ENCODE results near the gene GATAD2A. TPM values are rescaled to one million over a fixed set of nuclear protein-coding genes. Genes with fewer than 3 reads are reported as not detected.

GATAD2A gene
- polyA plus RNA-seq, 4 donors, result 25.9 to 49.1 (median 33.0) TPM

GRCh38 chr19:19515642-19516519 lies 110.4 kb downstream of the GATAD2A start, which contains the start of gene NDUFA13:
Gene NDUFA13 (plus strand): TSS chr19:19516225. CDS start chr19:19516239, 14 bp downstream.
- peaks cover 0 to 10% (median 0%) of the 10 kb centered on the region in 3 donors for H3K27me3 ChIP-seq (ENCODE audit: control insufficient read depth in 3 of 3, insufficient read depth in 3 of 3, low read length in 3 of 3)
- WGBS, 3 donors, result 2 to 6% (median 4%) methylated on average over 61 of the region's 61 CpGs
- H3K9me3 ChIP-seq (ENCODE audit: control insufficient read depth in 2 of 2, insufficient read depth in 1 of 2, low read depth in 1 of 2, low read length in 1 of 2), result peaks cover 0 to 20% of the 10 kb centered on the region in 2 donors
- FAIRE-seq, result no peak
- peak; percentile 92 to 98 for DNase-seq
- peak within 1 kb of the TSS; percentile 24 to 92 (median 60) for H3K27ac ChIP-seq (ENCODE audit: low read depth in 1 of 3, low read length in 2 of 3)
- H3K4me3 ChIP-seq (ENCODE audit: low read depth in 1 of 3, low read length in 3 of 3), result peak within 1 kb of the TSS; percentile 80 to 100 (median 81)
- H3K36me3 ChIP-seq (ENCODE audit: control insufficient read depth in 3 of 3, insufficient read depth in 2 of 3, low read depth in 1 of 3, low read length in 3 of 3), result peaks cover 0 to 15% (median 4%) of the 10 kb centered on the region in 3 donors
- H3K4me1 ChIP-seq (ENCODE audit: control insufficient read depth in 3 of 3, insufficient read depth in 2 of 3, low read depth in 1 of 3, low read length in 2 of 3), result peaks cover 0 to 13% (median 9%) of the 10 kb centered on the region in 3 donors

- Histone ChIP-seq H3K4me3 (ENCODE audit: low read depth in 1 of 3, low read length in 3 of 3) (peak overlapping the region in 2 of 3 donors; percentile 80 to 100), H3K9me3 (ENCODE audit: control insufficient read depth in 2 of 2, insufficient read depth in 1 of 2, low read depth in 1 of 2, low read length in 1 of 2) (peaks cover 0 to 20% of the 10 kb centered on the region in 2 donors), H3K27me3 (ENCODE audit: control insufficient read depth in 3 of 3, insufficient read depth in 3 of 3, low read length in 3 of 3) (peaks cover 0 to 10% (median 0%) of the 10 kb centered on the region in 3 donors), H3K27ac (ENCODE audit: low read depth in 1 of 3, low read length in 2 of 3) (no peak overlapping the region), H3K4me1 (ENCODE audit: control insufficient read depth in 3 of 3, insufficient read depth in 2 of 3, low read depth in 1 of 3, low read length in 2 of 3) (peaks cover 0 to 13% (median 9%) of the 10 kb centered on the region in 3 donors), H3K36me3 (ENCODE audit: control insufficient read depth in 3 of 3, insufficient read depth in 2 of 3, low read depth in 1 of 3, low read length in 3 of 3) (peaks cover 0 to 20% (median 6%) of the 10 kb centered on the region in 3 donors)
- WGBS, 3 donors, result 81 to 87% (median 85%) methylated on average over 10 of the region's 10 CpGs
- no peak for FAIRE-seq
- DNase-seq, result no peak
Measured at GRCh38 chr19:19517235-19517619, 111.8 kb downstream of the GATAD2A start.

- Histone ChIP-seq H3K4me1 (ENCODE audit: control insufficient read depth in 3 of 3, insufficient read depth in 2 of 3, low read depth in 1 of 3, low read length in 2 of 3) (peaks cover 0 to 6% (median 0%) of the 10 kb centered on the region in 3 donors), H3K27ac (ENCODE audit: low read depth in 1 of 3, low read length in 2 of 3) (no peak overlapping the region), H3K4me3 (ENCODE audit: low read depth in 1 of 3, low read length in 3 of 3) (no peak overlapping the region), H3K9me3 (ENCODE audit: control insufficient read depth in 2 of 2, insufficient read depth in 1 of 2, low read depth in 1 of 2, low read length in 1 of 2) (no peaks in the 10 kb centered on the region), H3K36me3 (ENCODE audit: control insufficient read depth in 3 of 3, insufficient read depth in 2 of 3, low read depth in 1 of 3, low read length in 3 of 3) (peaks cover 3 to 44% (median 6%) of the 10 kb centered on the region in 3 donors), H3K27me3 (ENCODE audit: control insufficient read depth in 3 of 3, insufficient read depth in 3 of 3, low read length in 3 of 3) (no peaks in the 10 kb centered on the region)
- FAIRE-seq, result no peak
- DNase-seq, result no peak
- WGBS, 3 donors, result 80 to 85% (median 82%) methylated on average over 6 of the region's 6 CpGs
Measured at GRCh38 chr19:19520989-19521388, 115.5 kb downstream of the GATAD2A start.

- DNase-seq (no peak), FAIRE-seq (no peak)
- Histone ChIP-seq H3K27ac (ENCODE audit: low read depth in 1 of 3, low read length in 2 of 3) (no peak overlapping the region), H3K4me1 (ENCODE audit: control insufficient read depth in 3 of 3, insufficient read depth in 2 of 3, low read depth in 1 of 3, low read length in 2 of 3) (no peaks in the 10 kb centered on the region), H3K9me3 (ENCODE audit: control insufficient read depth in 2 of 2, insufficient read depth in 1 of 2, low read depth in 1 of 2, low read length in 1 of 2) (no peaks in the 10 kb centered on the region), H3K36me3 (ENCODE audit: control insufficient read depth in 3 of 3, insufficient read depth in 2 of 3, low read depth in 1 of 3, low read length in 3 of 3) (peaks cover 3 to 64% (median 6%) of the 10 kb centered on the region in 3 donors), H3K27me3 (ENCODE audit: control insufficient read depth in 3 of 3, insufficient read depth in 3 of 3, low read length in 3 of 3) (no peaks in the 10 kb centered on the region), H3K4me3 (ENCODE audit: low read depth in 1 of 3, low read length in 3 of 3) (no peak overlapping the region)
- 92 to 94% (median 92%) methylated on average over 3 of the region's 3 CpGs for WGBS, 3 donors
Measured at GRCh38 chr19:19523177-19523576, 117.7 kb downstream of the GATAD2A start.

GRCh38 chr19:19524053-19524452 lies 118.6 kb downstream of the GATAD2A start:
- FAIRE-seq (no peak), DNase-seq (no peak)
- Histone ChIP-seq H3K27ac (ENCODE audit: low read depth in 1 of 3, low read length in 2 of 3) (no peak overlapping the region), H3K36me3 (ENCODE audit: control insufficient read depth in 3 of 3, insufficient read depth in 2 of 3, low read depth in 1 of 3, low read length in 3 of 3) (peaks cover 3 to 66% (median 5%) of the 10 kb centered on the region in 3 donors), H3K27me3 (ENCODE audit: control insufficient read depth in 3 of 3, insufficient read depth in 3 of 3, low read length in 3 of 3) (no peaks in the 10 kb centered on the region), H3K4me1 (ENCODE audit: control insufficient read depth in 3 of 3, insufficient read depth in 2 of 3, low read depth in 1 of 3, low read length in 2 of 3) (no peaks in the 10 kb centered on the region), H3K9me3 (ENCODE audit: control insufficient read depth in 2 of 2, insufficient read depth in 1 of 2, low read depth in 1 of 2, low read length in 1 of 2) (no peaks in the 10 kb centered on the region), H3K4me3 (ENCODE audit: low read depth in 1 of 3, low read length in 3 of 3) (no peak overlapping the region)
- WGBS, 3 donors, result 85 to 93% (median 87%) methylated on average over 7 of the region's 7 CpGs

- whole genome bisulfite sequencing, 3 donors, result 91 to 94% (median 94%) methylated on average over 22 to 23 of the region's 23 CpGs
- Histone ChIP-seq H3K27me3 (ENCODE audit: control insufficient read depth in 3 of 3, insufficient read depth in 3 of 3, low read length in 3 of 3) (no peaks in the 10 kb centered on the region), H3K4me1 (ENCODE audit: control insufficient read depth in 3 of 3, insufficient read depth in 2 of 3, low read depth in 1 of 3, low read length in 2 of 3) (no peaks in the 10 kb centered on the region), H3K36me3 (ENCODE audit: control insufficient read depth in 3 of 3, insufficient read depth in 2 of 3, low read depth in 1 of 3, low read length in 3 of 3) (peaks cover 2 to 64% (median 3%) of the 10 kb centered on the region in 3 donors), H3K27ac (ENCODE audit: low read depth in 1 of 3, low read length in 2 of 3) (no peak overlapping the region), H3K4me3 (ENCODE audit: low read depth in 1 of 3, low read length in 3 of 3) (no peak overlapping the region), H3K9me3 (ENCODE audit: control insufficient read depth in 2 of 2, insufficient read depth in 1 of 2, low read depth in 1 of 2, low read length in 1 of 2) (no peaks in the 10 kb centered on the region)
- FAIRE-seq, result no peak
- no peak for DNase-seq
Measured at GRCh38 chr19:19525611-19526380, 120.3 kb downstream of the GATAD2A start.

- no peak overlapping the region for H3K27ac ChIP-seq (ENCODE audit: low read depth in 1 of 3, low read length in 2 of 3)
- H3K36me3 ChIP-seq (ENCODE audit: control insufficient read depth in 3 of 3, insufficient read depth in 2 of 3, low read depth in 1 of 3, low read length in 3 of 3), result peaks cover 0 to 63% (median 3%) of the 10 kb centered on the region in 3 donors
- no peaks in the 10 kb centered on the region for H3K4me1 ChIP-seq (ENCODE audit: control insufficient read depth in 3 of 3, insufficient read depth in 2 of 3, low read depth in 1 of 3, low read length in 2 of 3)
- no peaks in the 10 kb centered on the region for H3K9me3 ChIP-seq (ENCODE audit: control insufficient read depth in 2 of 2, insufficient read depth in 1 of 2, low read depth in 1 of 2, low read length in 1 of 2)
- no peaks in the 10 kb centered on the region for H3K27me3 ChIP-seq (ENCODE audit: control insufficient read depth in 3 of 3, insufficient read depth in 3 of 3, low read length in 3 of 3)
- 84 to 90% (median 88%) methylated on average over 26 to 28 of the region's 28 CpGs for whole genome bisulfite sequencing, 3 donors
- FAIRE-seq (no peak), DNase-seq (no peak)
- no peak overlapping the region for H3K4me3 ChIP-seq (ENCODE audit: low read depth in 1 of 3, low read length in 3 of 3)
Measured at GRCh38 chr19:19526581-19527370, 121.3 kb downstream of the GATAD2A start.

- Histone ChIP-seq H3K4me3 (ENCODE audit: low read depth in 1 of 3, low read length in 3 of 3) (no peak overlapping the region), H3K27me3 (ENCODE audit: control insufficient read depth in 3 of 3, insufficient read depth in 3 of 3, low read length in 3 of 3) (no peaks in the 10 kb centered on the region), H3K27ac (ENCODE audit: low read depth in 1 of 3, low read length in 2 of 3) (no peak overlapping the region), H3K9me3 (ENCODE audit: control insufficient read depth in 2 of 2, insufficient read depth in 1 of 2, low read depth in 1 of 2, low read length in 1 of 2) (no peaks in the 10 kb centered on the region), H3K4me1 (ENCODE audit: control insufficient read depth in 3 of 3, insufficient read depth in 2 of 3, low read depth in 1 of 3, low read length in 2 of 3) (peaks cover 0 to under 1% (median 0%) of the 10 kb centered on the region in 3 donors), H3K36me3 (ENCODE audit: control insufficient read depth in 3 of 3, insufficient read depth in 2 of 3, low read depth in 1 of 3, low read length in 3 of 3) (peaks cover 0 to 63% (median 3%) of the 10 kb centered on the region in 3 donors)
- 94 to 96% (median 96%) methylated on average over 9 of the region's 9 CpGs for WGBS, 3 donors
- DNase-seq (no peak), FAIRE-seq (no peak)
Measured at GRCh38 chr19:19527371-19527656, 121.8 kb downstream of the GATAD2A start.
